ENCODE data around the gene AGMO.

DNA sequence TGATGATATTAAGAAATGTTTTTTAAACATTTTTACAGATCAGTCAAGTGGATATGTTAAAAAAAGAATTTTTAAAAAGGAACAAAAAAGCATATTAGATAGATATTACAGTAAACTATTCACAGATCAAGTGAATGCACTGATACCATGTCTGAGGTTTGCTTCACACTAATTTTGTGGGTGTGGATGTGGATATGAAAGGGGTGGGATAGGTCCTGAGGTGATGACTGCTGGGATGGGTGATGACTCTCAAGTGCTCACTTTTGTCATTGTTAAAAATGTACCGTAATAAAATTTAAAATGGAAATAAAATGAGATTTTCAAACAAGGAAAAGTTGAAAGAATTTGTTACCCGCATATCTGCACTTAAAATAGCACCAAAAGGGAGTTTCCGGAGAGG, 54.1 kb downstream of the AGMO start:
- TF ChIP-seq, protein P1, sequence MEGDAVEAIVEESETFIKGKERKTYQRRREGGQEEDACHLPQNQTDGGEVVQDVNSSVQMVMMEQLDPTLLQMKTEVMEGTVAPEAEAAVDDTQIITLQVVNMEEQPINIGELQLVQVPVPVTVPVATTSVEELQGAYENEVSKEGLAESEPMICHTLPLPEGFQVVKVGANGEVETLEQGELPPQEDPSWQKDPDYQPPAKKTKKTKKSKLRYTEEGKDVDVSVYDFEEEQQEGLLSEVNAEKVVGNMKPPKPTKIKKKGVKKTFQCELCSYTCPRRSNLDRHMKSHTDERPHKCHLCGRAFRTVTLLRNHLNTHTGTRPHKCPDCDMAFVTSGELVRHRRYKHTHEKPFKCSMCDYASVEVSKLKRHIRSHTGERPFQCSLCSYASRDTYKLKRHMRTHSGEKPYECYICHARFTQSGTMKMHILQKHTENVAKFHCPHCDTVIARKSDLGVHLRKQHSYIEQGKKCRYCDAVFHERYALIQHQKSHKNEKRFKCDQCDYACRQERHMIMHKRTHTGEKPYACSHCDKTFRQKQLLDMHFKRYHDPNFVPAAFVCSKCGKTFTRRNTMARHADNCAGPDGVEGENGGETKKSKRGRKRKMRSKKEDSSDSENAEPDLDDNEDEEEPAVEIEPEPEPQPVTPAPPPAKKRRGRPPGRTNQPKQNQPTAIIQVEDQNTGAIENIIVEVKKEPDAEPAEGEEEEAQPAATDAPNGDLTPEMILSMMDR (IDR thresholded peaks at IDR 0.05) = no peak
- TF ChIP-seq POLR2A (IDR thresholded peaks at IDR 0.05) = no peak

Measured in right lobe of liver (tissue), 4 donors.